NCI-H2196 (cell line): ENCODE results near the gene IFIT5.
A peak's percentile ranks its signal among the peaks of the same experiment; 100 is the strongest.
"Not testable (repeated sequence)": the region's sequence is repeated elsewhere in the genome, so short reads cannot be mapped to it uniquely, and the experiment has no call there.

Source experiments
- DNase-seq: peaks from one replicate; lab custom pipeline; 2025; ENCODE audit not compliant: unreplicated experiment; lab: John Stamatoyannopoulos, UW

IFIT5 gene, protein sequence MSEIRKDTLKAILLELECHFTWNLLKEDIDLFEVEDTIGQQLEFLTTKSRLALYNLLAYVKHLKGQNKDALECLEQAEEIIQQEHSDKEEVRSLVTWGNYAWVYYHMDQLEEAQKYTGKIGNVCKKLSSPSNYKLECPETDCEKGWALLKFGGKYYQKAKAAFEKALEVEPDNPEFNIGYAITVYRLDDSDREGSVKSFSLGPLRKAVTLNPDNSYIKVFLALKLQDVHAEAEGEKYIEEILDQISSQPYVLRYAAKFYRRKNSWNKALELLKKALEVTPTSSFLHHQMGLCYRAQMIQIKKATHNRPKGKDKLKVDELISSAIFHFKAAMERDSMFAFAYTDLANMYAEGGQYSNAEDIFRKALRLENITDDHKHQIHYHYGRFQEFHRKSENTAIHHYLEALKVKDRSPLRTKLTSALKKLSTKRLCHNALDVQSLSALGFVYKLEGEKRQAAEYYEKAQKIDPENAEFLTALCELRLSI

DNA sequence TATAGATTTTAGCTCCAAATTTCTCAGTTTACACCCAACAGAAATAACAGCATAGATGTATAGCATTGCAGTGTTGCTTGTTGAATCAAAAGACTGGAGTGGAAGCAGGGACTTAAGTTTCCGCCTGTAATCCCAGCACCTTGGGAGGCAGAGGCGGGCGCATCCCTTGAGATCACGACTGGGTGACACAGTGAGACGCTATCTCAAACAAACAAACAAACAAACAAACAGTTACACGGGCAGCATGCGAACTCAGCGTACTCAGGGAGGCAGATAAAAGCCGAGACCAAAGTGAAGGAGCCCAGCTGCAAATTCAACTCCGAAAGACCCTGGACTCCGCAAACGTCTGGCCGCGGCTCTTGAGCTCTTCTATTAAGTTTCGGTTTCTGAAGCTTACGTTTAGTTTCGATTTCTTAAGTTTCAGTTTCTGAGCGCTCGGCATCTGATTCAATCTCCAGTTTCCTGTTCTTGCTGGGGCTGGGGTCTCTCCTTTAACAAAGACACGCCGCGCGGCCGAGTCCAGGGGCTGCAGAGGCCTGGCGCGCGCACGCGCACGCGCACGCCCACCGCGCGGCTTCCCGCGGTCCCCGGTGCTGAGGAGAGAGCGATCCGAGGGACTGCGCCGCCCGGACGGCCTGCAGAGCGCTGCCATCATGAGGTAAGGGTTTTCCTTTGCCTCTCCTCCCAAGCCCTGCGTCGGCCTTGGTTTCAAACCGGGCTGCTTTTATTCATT, at the start of gene IFIT5:
Gene IFIT5 (plus strand): TSS at position 423 of the 733 bp plus-strand sequence. CDS start 231 bp downstream, at position 654.
- peak; percentile 21 for DNase-seq

DNA sequence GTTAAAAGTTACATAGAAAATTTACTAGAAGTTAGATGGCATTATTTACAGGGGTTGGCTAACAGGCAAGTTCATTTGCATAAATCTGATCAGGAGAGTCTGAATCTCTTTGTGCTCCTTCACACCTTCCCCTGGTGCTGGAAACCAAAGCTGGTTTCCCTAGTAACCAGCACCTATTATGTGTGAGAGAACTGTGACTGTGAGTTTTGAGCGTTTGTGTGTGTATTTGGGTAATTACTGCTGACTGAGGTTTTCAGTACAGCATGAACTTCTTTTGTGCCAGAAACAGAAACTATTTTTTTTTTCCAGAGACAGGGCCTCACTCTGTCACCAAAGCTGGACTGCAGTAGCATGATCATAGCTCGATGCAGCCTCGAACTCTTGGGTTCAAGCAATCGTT, 46.8 kb upstream of the IFIT5 start:
- no peak for DNase-seq

DNA sequence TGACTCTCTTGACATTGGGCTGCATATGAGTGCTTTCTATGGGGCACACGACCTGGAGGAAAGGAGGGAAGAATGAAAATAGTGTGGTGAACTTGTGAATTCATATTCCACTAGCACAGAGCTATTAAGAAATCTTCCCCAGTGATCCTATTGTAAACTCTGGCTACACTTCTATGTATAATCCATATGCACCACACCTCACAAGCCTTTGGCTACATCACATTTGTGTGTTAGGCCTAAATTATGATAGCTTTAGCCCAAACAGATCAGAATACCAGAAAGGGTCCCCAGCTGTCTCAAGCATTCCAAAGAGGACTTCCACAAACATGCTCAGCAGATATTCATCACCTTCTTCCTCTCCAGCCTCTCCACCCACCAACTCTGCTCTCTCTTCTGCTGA, 46.2 kb upstream of the IFIT5 start:
- no peak for DNase-seq

DNA sequence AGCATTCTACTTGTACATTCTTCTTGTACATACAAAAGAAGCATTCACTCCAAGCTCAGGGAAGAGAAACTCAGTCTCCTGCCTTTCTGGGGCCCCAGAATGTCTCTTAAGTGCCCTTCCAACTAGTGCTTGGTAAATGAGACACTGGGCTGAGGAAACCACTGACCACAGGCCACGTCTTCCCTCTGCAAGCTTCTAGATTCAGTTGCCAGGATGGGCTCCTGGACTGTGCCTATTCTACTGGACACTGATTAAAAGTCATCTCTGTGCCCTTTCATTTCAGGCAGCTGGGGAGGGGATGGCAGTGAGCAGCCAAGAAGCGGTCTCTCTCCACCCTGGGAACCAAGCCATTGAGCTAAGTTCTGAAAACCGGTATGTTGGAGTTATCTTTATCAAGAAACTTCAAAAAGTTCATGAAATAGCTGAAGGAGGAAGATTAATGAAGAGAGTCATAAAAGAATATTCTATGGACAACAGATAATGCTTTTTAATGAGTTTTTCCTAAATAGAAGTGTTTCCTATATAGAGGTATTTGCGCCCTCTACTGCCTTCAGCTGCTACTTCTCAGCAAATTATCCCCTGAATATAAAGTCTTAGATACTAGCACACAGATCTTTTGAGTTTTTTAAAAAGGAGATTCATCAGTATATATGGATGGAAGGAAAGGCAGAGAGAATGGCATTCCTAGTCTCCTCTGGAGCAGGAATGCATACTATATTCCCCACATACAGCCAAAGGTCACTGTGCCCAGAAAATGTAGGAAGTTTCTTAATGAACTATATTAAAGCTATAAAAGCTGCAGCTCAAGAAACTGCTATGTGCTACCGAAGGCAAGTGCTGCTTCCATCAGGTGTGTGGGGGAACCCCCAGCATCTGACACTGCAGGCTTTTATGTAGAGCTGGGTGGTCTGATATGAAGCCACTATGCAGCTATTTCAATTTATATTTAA, 44.9 kb upstream of the IFIT5 start:
- no peak for DNase-seq

DNA sequence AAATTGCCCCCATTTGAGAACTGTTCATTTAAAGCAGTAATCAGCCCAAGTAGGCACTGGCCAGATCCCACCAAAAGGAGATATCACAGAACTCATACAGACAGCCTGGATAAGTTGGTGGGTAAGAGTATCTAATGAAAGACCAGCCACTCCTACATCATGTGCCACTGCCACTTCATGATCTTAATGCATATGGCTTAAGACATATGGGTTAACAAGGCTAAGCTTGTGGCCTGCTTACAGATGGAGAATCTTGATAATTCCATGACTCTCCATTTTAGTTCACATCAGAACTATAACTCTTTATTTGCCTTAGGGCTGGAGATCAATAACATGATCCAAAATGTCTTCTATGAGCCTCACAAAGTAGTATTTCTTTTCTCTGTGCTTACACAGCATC, 43.3 kb upstream of the IFIT5 start:
- no peak for DNase-seq

DNA sequence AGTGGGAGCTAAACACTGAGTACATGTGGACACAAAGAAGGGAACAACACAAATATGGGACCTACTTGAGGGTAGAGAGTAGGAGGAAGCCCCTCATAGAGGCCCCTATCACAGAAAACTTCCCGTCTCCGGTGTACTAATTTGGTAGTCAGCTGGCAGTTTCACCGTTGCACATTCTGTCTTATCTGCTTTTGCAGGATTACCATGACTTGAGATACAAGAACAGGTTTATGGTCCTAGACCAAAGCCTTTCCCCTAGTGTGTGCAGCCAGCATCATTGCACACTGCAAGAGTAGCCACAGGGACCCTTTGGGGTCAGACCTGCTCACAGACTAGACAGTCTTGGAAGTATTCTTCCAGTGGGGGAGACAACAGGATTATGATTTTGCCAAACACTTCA, 42.4 kb upstream of the IFIT5 start:
- no peak for DNase-seq

DNA sequence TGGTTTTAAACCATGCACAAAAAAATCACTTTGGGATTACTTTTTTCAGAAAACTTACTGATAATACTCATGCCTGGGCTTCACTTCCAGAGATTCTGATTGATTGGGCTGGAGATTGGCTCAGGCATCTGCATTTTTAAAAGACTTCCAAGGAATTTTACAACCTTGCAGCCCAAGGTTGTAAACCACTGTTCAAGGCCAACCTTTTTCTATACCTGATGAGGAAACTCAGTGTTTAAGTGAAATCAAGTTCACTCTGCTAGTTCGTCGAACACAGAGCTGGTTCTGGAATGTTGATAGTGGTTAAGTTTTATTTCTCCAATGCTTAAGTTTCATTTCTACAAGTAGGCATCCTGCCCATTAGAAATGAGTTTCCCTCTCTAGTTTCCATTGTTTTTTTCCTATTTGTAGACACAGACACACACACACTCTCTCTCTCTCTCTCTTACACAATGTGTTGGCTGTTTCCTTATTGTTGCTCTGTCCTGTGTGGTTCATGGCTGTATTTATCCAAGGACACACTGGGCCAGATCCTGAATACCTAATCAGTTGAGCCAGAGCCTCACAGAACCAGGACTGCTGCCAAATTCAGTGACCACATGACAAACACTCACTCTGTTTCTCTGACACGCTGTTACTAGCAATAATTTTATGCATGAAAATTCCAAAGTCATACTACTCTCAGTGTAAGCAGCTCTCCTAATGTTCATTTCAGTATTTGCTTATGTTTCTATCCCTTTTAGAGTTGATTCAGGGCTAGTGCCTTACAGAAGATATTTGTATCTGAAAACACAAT, 40.3 kb upstream of the IFIT5 start:
- peak; percentile 59 for DNase-seq

DNA sequence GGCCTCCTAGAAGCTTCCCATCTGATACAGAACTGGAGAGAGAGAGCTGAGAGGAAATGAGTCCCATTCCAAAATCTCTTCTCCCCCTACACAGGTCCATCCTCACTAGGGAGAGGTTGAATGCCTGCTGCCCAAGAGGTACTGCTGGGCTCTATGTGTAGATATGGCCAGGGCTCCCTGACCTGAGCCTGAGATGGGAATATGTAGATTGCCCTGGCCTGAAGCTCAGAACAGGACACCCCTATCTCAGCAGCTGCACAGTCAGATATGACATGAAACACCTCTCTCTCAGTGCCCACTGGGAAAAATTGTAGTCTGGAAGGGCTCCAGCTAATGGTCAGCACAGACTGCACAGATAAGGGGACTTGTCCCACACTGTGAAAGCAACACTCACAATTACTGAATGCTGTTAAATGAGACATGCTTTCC, 39.6 kb upstream of the IFIT5 start:
- no peak for DNase-seq

DNA sequence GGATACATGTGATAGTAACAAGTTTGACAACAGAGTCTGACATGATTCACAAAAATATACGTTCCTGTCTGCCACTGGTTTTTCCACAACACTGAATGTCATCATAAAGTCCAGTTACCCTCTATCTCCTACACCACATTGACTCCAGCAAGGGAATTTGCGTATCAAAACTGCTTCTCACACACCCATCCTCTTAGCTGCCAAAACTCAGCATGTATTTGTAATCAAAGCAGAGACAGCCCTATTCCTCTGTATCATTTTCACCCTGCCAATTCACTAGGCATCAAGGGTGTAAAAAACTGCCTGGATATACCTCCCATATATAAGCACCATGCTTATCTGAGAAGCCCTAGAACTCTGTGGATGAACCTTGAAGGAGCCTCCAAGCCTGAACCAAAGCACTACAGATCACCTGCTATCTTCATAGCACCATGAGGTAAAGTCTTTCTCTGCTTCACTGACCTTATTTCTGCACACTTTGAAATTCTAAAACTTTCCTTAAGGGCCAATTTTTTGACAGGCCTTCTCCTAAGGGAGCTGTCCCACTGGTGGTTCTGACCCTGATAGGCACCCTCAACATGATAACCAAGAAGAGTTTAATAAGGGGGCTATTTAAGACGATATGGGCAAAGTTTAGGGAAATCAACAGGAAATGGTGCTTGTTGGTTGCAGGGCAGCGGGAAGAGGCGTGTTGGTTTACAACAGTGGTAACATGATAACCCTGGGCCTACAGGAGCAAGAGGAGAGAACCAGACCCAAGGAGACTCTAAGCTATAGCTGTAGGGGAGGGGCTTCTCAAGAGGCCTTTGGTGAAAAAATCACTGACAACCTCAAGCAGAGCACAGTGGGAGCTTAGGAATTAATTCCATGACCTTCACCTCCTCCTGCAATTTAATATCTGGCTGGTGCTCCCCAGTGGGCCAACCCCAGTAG, 36.4 kb upstream of the IFIT5 start, which contains the start of gene IFIT1B:
Gene IFIT1B (plus strand): TSS at position 352 of the 933 bp plus-strand sequence. CDS start 80 bp downstream, at position 432.
- DNase-seq, result no peak

DNA sequence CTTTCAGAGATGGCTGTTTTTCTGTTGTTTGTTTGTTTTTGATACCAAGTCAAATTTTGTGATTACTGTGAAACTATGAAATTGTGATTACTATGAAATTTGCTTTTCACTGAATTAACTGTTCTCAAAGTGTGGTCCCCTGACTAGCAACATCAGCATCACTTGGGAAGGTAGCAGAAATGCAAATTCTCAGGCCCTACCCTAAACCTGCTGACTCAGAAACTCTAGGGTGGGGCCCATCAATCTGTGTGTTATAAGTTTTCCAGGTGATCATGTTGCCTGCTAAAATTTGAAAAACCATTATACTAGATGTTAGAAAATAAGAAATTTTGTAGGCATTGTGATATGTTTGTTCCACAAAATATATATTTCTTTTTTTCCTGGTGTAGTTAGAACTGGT, 35.3 kb upstream of the IFIT5 start:
- DNase-seq, result no peak

DNA sequence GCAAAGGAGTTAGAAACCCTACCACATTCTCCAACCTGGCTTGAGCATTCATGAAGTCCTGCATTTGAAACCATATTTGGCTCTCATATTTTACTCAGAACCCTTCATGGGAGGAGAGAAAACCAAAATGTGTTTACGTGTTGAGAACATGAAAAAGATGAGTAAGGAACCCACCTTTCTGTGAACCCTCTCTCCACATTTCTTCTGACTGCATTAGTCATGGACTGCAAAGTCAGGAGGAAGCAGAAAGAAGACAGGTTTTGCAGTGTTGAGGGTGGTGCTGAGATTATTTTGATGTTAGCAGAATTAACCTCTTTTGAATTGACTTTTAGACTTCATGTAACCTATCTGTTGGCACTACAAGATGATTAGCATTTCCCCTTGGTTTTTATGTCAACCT, 31.6 kb upstream of the IFIT5 start:
- no peak for DNase-seq

DNA sequence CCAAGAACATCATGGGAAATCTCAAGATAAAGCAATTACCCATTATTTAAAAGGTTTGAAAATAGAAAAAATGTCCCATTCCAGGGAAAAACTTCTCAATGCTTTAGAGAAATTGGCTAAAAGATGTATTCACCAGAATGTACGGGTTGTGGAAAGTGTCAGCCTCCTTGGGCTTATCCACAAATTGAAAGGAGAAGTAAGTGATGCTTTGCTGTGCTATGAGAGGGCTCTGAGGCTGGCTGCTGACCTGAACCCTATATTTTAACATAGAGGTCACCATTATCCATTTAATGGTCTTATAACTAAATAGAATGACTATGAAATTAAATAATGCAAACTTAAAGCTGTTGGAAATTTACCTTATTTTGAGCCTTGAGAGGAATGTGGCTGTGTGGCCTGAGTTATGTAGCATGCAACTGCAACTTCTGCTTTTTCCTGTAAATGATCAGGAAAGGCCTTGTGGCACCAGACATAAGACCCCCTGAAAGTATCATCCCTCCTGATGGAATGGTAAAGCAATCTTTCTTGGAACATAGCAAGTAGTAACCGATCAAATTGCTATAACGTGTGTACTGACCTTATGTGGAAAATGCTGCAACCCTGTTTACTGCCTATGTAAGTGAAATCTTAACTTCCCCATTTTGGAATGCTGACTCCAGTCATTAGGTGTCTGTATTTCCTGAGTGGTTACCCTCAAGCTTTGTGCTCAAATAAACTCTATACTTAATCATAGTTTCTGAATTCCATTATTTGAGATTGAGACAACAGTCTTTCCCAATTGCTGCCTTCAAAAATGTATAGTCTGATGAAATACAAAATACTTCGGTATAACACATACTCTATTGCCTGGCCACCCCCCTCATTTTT, 29.7 kb upstream of the IFIT5 start:
- no peak for DNase-seq

DNA sequence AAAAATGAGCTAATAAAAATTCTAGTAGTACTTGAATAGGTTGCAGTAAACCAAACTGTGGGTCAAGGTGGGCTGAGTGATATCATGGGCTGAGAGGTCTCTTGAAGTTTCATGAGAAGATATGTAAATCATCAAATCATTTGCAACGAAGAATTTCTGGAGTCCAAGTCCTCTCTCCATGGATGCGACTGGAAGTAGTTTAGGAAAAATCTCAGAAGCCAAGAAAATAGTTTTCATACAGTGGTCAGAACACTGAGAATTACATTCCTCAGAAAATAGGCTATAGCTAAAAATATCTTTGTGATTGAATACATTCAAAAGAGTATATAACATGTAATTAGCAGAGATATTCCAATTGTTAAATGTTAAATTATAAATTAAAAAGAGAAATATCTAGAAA, 25.6 kb upstream of the IFIT5 start:
- DNase-seq, result no peak

DNA sequence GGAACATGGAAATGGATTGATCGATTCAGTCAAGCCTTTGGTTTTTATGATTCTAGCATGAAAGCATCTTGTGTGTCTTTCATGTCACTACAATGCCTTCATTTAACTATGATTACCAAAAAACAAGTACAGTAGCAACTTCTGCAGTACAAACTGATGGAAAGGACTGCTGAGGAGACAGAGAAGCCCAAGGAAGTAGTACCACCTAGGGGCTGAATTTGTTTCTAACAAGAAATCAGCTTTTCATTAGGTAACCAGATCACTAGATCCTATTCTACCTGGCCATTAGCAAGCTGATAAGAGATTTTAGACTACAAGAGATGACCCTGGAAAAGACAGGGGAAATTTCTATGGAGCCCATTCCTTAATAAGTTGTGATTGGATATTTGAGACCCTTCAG, 25.1 kb upstream of the IFIT5 start:
- peak; percentile 5 for DNase-seq

DNA sequence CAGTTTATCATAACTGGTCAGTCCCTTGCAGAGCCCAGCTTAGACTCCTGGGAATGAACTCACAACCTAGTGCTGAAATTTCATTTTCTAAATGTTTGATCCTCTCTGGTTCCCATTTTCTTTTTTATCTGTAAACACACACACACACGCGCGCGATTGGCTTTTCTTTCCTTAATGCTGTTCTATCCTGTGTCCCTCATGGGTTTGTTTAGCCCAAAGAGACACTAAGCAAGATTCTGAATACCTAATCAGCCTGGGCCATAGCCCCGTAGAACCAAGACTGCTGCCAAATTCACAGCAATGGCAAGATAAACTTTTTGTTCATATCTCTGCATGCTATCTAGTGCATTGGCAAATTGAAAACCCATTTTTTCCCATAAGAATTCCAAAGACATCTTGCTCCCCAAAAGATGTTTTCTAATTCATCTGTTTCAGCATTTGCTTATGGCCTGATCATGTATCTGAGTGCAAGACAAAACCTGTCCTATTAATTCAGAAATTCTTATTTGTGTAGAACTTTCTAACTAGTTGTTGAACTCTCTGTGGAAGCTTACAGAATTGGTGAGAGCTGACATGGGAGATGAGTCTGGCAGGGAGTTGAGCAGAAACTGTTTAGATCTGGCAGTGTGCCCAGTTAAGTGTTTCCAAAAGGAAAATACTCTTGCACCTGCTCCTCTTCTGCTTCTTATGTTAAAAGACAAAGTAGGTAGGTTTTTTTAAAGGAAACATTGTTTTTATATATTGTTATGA, 23.7 kb upstream of the IFIT5 start:
- no peak for DNase-seq

DNA sequence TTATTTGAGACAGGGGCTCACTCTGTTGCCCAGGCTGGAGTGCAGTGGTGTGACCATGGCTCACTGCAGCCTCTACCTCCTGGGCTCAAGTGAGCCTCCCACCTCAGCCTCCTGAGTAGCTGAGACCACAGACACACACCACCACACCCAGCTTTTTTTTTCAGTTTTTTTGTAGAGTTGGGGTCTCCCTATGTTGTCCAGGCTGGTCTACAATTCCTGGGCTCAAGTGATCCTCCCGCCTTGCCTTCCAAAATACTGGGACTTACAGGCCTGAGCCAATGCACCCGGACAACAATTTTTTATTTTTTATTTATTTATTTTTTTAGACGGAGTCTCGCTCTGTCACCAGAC, 23.2 kb upstream of the IFIT5 start:
- DNase-seq, result not testable (repeated sequence)

DNA sequence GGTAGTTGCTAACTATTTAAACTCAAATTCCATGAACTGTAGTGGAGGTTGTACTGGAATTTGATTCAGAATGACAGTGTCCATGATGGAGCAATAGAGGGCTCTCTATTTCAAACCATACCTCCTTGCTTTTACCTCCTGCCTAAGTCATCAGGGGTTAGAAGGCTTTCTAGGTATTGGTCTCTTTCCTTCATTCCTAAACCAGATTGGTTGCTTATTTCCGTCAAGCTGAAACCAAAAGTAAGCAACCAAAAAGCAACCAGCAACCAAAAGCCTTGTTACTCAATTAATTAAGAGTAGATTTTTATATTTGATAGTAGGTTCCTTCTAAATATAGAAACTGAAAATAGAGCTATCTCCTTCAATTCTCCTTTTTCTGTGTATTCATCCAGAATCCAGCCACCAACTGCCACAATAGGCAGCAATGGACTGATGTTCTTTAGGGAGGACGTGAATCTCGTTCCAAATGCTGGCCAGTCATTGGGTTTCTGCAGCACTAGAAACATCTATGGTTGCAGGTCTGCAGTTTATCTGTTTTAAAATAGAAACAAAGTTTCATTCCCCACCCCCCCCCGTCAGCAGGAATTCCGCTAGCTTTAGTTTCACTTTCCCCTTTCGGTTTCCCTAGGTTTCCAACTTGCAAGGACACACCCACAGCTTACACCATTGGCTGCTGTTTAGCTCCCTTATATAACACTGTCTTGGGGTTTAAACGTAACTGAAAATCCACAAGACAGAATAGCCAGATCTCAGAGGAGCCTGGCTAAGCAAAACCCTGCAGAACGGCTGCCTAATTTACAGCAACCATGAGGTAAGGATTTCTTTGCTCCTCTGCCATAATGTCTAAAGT, 22.2 kb upstream of the IFIT5 start, which contains the start of gene IFIT1:
Gene IFIT1 (plus strand): TSS at position 717 of the 850 bp plus-strand sequence. CDS start 90 bp downstream, at position 807.
- DNase-seq, result no peak
